HG03097 (cell line): Measurements from ENCODE around the gene PPP6R2.
"Not testable (repeated sequence)": the region's sequence is repeated elsewhere in the genome, so short reads cannot be mapped to it uniquely, and the experiment has no call there.

ENCODE experiments used
- ATAC-seq: cut with Tn5 transposase; IDR thresholded peaks from one replicate; pipeline ENCODE4 v1.9.1; 2021; ENCODE audit not compliant: unreplicated experiment, low FRiP score

Gene PPP6R2

GRCh38 chr22:50339945-50340879, 2.9 kb upstream of the PPP6R2 start:
- no peak for ATAC-seq

GRCh38 chr22:50341977-50342650, 1.0 kb upstream of the PPP6R2 start:
- peak; percentile 50 for ATAC-seq

DNA sequence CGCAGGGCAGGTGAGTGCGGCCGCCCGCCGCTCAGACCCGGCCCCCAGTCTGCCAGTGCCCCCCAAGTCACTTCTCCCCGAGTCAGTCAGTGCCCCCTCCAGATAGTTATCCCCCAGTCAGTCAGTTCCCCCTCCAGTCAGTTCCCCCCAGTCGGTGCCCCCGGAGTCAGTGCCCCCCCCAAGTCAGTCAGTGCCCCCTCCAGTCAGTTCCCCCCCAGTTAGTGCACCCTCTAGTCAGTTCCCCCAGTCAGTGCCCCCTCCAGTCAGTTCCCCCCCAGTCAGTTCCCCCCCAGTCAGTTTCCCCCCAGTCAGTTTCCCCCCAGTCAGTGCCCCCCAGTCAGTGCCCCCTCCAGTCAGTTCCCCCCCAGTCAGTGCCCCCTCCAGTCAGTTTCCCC, 411 bp downstream of the PPP6R2 start:
- no peak for ATAC-seq

DNA sequence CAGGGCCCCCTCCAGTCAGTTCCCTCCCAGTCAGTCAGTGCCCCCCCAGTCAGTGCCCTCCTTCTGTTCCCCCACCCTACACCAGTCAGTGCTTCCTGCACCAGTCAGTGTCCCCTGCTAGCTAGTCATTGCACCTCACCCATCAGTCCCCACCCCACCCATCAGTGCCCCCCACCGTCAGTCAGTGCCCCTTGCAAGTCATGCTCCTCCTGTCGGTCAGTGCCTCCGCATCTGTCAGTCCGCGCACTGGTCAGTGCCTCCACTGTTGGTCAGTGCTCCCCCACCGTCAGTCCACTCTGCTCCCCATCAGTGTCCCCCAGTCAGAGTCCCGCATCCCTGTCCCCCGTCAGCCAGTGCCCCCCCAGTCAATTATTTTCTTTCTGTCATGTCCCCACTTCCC, 3.3 kb downstream of the PPP6R2 start:
- ATAC-seq = no peak

DNA sequence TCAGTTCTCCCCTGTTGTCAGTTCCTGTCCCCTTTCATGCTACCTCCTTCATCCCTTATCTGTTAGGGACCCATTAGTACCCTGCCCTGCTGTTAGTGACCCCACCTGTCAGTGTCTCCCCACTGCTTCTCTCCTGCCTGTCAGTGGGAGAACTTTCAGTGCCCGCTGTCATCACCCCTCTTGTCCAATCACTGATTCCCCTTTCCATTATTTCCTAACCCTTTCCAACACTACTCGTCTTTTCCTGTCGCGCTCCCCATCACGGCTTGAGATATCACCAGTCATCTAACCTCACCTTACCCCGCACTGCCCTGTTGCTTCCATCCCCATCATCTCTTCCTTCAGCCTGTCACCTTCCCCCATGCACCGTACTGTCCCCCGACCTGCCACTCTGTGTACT, 4.0 kb downstream of the PPP6R2 start:
- no peak for ATAC-seq

DNA sequence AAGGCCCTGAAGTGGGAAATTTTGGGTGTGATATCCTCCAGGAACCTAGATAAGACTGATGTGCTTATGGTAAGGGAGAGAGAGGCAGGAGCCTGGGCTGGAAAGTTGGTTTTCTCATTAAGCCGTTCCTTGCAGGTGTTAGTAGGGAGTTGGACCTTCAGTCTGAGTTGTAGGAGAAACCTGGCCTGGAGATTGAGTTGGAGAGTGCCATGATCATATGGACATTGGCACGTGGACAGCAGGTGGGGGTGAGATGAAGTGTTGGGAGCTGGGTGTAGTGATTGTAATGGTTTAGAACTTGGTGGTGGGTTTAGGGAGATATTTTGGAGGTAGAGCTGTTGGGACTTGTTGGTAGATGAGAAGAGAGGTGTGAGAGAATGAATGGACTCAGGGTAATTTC, 4.9 kb downstream of the PPP6R2 start:
- no peak for ATAC-seq

GRCh38 chr22:50356186-50356585, 13.1 kb downstream of the PPP6R2 start:
- ATAC-seq = no peak

- ATAC-seq = no peak
Measured at GRCh38 chr22:50357222-50357621, 14.1 kb downstream of the PPP6R2 start.

DNA sequence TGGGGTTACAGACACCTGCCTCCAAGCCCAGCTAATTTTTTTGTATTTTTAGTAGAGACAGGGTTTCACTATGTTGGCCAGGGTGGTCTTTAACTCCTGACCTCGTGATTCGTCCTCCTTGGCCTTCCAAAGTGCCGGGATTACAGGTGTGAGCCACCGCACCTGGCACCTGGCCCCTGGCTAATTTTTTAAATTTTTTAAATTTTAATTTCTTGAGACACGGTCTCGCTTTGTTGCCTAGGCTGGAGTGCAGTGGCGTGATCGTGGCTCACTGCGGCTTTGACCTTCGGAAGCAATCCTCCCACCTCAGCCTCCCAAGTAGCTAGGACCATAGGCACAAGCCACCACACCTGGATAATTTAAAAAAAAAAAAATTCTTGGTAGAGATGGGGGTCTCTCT, 14.6 kb downstream of the PPP6R2 start:
- ATAC-seq = no peak

GRCh38 chr22:50360578-50360977, 17.5 kb downstream of the PPP6R2 start:
- ATAC-seq = no peak

DNA sequence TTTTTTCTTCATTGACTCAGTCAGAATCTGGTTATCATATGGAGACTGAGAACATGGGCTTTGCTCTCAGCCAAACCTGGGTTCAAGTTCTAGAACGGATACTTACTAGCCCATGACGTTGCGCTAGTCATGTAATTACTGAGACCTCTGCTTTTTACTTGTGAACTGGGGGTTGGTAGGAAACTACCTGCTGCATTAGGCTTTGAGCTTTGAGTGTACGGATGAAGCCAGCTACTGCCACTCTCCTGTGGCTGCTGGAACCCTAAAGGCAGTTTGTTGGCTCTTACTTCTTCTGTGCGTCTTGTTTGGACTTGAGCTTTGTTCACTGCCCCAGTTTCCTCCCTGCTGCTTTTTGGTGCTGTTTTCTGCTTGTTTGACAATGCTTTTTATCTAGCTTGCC, 18.1 kb downstream of the PPP6R2 start:
- no peak for ATAC-seq

- ATAC-seq = no peak
Measured at GRCh38 chr22:50361688-50362087, 18.6 kb downstream of the PPP6R2 start.

- no peak for ATAC-seq
Measured at GRCh38 chr22:50363166-50363802, 20.2 kb downstream of the PPP6R2 start.

DNA sequence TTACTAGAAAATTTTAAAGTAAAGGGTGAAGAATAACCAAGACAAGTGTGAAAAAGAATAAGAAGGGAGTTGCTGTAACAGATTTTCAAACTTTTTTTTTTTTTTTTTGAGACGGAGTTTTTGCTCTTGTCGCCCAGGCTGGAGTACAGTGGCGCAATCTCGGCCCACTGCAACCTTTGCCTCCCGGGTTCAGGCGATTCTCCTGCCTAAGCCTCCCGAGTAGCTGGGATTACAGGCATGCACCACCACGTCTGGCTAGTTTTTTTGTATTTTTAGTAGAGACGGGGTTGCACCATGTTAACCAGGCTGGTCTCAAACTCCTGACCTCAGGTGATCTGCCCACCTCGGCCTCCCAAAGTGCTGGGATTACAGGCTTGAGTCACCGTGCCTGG, 20.7 kb downstream of the PPP6R2 start:
- ATAC-seq = not testable (repeated sequence)

GRCh38 chr22:50367778-50368500, 24.8 kb downstream of the PPP6R2 start:
- ATAC-seq = no peak

DNA sequence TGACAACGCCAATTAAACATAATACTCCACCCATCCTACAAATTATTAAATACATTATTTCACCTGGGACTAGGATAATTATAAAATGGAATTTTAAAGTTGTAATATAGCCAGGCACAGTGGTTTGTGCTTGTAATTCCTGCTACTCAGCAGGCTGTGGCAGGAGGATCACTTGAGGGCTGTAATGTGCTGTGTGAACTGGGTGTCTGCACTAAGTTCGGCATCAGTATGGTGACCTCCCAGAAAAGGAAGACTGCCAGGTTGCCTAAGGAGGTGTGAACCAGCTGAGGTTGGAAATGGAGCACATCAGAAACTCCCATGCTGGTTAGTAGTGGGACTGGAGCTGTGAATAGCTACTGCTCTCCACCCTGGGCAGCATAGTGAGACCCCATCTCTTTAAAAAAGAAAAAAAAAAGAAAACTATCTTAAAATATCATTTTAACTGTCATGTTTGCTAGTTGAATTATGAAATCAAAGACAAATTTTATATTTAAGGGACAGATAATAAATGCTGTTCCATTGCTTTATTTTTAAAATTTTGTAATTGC, 28.0 kb downstream of the PPP6R2 start:
- no peak for ATAC-seq

DNA sequence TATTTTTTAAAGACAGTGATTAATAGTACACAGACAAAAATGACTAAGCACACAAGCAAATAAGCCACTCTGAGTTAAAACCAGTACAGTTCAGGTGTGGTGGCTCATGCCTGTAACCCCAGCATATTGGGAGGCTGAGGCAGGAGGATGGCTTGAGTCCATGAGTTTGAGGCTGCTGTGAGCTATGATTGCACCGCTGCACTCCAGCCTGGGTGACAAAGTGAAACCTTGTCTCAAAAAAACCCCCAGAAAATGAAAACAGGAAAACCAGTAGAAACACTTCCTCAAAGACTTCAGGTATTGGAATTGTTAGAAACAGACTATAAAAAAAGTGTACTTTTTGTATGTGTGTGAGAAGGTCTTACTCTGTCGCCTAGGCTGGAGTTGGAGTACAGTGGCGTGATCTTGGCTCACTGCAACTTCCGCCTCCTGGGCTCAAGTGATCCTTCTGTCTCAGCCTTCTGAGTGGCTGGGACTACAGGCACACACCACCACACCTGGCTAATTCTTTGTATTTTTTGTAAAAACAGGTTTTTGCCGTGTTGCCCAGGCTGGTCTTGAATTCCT, 33.0 kb downstream of the PPP6R2 start:
- ATAC-seq = no peak

DNA sequence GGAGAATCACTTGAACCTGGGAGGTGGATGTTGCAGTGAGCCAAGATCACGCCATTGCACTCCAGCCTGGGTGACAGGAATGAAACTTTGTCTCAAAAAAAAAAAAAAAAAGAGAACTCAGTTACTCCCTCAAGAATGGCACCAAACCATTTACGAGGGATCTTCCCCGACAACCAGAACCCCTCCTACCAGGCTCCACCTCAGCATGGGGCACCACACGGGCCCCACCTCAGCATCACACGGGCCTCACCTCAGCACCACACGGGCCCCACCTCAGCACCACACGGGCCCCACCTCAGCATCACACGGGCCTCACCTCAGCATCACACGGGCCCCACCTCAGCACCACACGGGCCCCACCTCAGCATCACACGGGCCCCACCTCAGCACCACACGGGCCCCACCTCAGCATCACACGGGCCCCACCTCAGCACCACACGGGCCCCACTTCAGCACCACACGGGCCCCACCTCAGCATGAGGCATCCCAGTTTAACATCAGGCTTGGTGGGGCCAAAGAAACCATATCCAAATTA, 38.0 kb downstream of the PPP6R2 start:
- not testable (repeated sequence) for ATAC-seq

GRCh38 chr22:50396751-50397370, 53.7 kb downstream of the PPP6R2 start:
- ATAC-seq = no peak
